ENCODE results near the gene ADGRL1. TPM values are rescaled to one million over a fixed set of nuclear protein-coding genes. Genes with fewer than 3 reads are reported as not detected.
A peak's percentile ranks its signal among the peaks of the same experiment; 100 is the strongest.
"Not testable (repeated sequence)": the region's sequence is repeated elsewhere in the genome, so short reads cannot be mapped to it uniquely, and the experiment has no call there.

The ADGRL1 gene
- total RNA-seq, 2 donors from 2014 or later, result 15.4 to 15.7 TPM

DNA sequence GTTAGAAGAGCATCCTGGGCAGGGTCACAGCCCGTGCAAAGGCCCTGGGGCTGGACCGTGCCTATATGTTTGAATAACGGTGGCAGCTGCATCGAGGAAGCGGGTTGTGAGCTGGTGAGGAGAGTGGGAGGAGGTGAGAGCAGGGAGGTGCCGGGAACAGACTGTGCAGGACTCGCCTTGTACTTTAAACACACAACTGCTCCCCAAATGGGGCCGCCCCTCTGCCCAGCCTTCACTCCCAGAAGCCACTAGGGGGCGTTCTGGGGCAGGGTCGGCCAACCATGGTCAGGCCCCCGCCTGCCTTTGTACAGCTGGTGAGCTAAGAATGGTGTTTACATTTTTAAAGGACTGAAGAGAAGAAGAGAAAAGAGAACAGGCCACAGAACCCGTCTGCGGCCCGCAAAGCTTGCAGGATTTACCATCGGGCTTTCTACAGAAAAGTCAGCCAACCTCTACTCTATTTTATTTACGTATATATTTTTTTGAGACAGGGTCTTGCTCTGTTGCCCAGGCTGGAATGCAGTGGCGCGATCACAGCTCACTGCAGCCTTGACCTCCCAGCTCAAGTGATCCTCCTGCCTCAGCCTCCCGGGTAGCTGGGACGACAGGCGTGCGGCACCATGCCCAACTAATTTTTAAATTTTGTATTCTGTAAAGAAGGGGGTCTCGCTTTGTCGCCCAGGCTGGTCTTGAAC lies 5.7 kb downstream of the ADGRL1 start:
- not testable (repeated sequence) for H3K36me3 ChIP-seq; H3K27me3 ChIP-seq (replicated peaks; ENCODE audit: insufficient read depth); ATAC-seq (ENCODE audit: insufficient number of reproducible peaks, low FRiP score, low read depth); H3K27ac ChIP-seq; H3K4me1 ChIP-seq (ENCODE audit: control insufficient read depth in 1 of 2, low read depth in 2 of 2); DNase-seq (ENCODE audit: low spot score); H3K9me3 ChIP-seq; H3K4me3 ChIP-seq
- TF ChIP-seq, protein P1, sequence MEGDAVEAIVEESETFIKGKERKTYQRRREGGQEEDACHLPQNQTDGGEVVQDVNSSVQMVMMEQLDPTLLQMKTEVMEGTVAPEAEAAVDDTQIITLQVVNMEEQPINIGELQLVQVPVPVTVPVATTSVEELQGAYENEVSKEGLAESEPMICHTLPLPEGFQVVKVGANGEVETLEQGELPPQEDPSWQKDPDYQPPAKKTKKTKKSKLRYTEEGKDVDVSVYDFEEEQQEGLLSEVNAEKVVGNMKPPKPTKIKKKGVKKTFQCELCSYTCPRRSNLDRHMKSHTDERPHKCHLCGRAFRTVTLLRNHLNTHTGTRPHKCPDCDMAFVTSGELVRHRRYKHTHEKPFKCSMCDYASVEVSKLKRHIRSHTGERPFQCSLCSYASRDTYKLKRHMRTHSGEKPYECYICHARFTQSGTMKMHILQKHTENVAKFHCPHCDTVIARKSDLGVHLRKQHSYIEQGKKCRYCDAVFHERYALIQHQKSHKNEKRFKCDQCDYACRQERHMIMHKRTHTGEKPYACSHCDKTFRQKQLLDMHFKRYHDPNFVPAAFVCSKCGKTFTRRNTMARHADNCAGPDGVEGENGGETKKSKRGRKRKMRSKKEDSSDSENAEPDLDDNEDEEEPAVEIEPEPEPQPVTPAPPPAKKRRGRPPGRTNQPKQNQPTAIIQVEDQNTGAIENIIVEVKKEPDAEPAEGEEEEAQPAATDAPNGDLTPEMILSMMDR (IDR thresholded peaks at IDR 0.05), result peak; percentile 48

DNA sequence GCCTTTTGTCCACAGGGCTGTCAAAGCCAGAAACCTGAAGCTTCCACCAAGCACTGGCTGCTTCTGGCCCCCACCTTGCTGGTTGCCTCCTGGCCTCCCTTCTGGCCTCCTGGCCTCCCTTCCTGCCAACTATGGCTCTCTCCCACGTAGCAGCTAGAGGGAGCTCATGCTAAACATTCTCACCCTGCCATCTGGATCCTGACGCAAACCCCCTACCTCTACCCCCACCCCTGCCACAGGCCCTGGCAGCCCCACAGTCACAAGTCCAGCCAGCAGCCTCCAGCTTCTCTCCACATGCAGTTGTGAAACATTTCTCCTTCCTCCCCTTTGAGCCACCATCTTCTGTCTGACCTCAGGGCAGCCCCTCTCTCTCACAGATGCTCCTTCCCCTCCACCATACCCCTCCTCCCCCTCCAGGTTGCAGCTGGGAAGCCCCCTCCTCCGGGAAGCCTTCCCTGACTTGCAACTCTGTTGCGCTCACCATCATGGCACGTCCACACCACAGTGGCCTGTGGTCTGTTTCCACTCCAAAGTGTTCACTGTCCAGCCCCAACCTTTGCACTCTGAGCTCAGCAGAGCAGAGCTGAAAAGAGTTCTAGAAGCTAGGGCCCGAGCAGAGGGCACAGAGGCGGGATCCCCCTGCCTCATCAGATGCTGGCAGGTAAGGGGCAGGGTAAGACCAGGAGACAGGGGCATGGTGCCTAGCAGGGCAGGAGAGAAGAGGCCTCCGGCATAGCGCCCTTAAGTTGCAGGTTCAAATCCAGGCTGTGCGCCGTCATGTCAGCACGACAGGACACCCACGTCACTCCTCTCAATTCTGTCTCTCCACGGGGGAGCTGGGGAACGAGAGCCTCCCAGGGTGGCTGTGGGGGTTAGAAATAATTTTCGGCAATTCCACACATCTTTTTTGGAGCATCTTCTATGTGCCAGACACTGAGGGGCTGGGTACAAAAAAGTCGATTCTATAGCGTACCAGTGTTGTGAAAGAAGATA lies 7.3 kb downstream of the ADGRL1 start:
- DNase-seq (ENCODE audit: low spot score), result no peak
- no peaks in the 10 kb centered on the region for H3K27me3 ChIP-seq (replicated peaks; ENCODE audit: insufficient read depth)
- no peaks in the 10 kb centered on the region for H3K4me1 ChIP-seq (ENCODE audit: control insufficient read depth in 1 of 2, low read depth in 2 of 2)
- no peak overlapping the region for H3K27ac ChIP-seq
- H3K4me3 ChIP-seq, result no peak overlapping the region
- no peaks in the 10 kb centered on the region for H3K36me3 ChIP-seq
- no peaks in the 10 kb centered on the region for H3K9me3 ChIP-seq
- no peak for ATAC-seq (ENCODE audit: insufficient number of reproducible peaks, low FRiP score, low read depth)
- TF ChIP-seq, protein P1 (IDR thresholded peaks at IDR 0.05), result no peak

DNA sequence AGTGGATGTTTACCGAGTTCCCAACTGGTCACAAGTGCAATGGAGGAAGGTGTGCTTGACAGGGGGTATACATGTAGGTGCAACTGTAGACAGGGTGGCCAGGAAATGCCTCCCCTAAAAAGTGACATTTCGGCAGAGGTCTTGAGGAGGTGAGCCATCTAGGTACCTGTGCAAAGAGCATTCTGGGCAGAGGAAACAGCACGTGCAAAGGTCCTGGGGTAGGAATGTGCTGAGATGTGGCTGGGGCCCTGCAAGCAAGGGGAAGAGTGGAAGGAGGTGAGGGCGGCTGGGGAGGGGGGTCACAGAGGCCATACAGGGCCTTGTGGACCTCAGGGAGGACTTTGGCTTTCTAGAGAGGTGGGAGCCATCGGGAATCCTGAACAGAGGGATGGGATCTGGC lies 8.1 kb downstream of the ADGRL1 start:
- no peaks in the 10 kb centered on the region for H3K27me3 ChIP-seq (replicated peaks; ENCODE audit: insufficient read depth)
- DNase-seq (ENCODE audit: low spot score), result no peak
- no peak overlapping the region for H3K4me3 ChIP-seq
- H3K27ac ChIP-seq, result no peak overlapping the region
- ATAC-seq (ENCODE audit: insufficient number of reproducible peaks, low FRiP score, low read depth), result no peak
- H3K4me1 ChIP-seq (ENCODE audit: control insufficient read depth in 1 of 2, low read depth in 2 of 2), result no peaks in the 10 kb centered on the region
- no peaks in the 10 kb centered on the region for H3K36me3 ChIP-seq
- TF ChIP-seq, protein P1 (IDR thresholded peaks at IDR 0.05), result no peak
- no peaks in the 10 kb centered on the region for H3K9me3 ChIP-seq

DNA sequence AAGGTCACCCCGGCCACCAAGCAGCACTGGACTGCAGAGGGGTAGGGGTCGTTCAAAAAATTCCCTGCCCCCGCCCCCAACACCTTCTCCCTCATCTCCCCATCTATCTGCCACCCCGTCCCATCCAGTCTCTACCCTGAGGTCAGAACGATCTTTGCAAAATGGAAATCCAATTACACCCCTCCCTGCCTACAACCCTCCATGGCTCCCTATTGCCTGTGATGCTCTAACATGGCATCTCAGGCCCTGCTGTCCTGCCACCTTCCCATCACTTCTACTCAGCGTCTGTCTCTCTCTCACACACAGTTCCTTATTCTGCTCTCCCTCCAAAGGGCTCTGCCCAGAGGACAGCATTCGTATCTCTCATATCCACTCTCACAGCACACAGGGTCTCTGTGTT lies 8.7 kb downstream of the ADGRL1 start:
- not testable (repeated sequence) for H3K36me3 ChIP-seq; H3K9me3 ChIP-seq; ATAC-seq (ENCODE audit: insufficient number of reproducible peaks, low FRiP score, low read depth); H3K4me1 ChIP-seq (ENCODE audit: control insufficient read depth in 1 of 2, low read depth in 2 of 2); H3K27me3 ChIP-seq (replicated peaks; ENCODE audit: insufficient read depth); H3K4me3 ChIP-seq; H3K27ac ChIP-seq; DNase-seq (ENCODE audit: low spot score)

DNA sequence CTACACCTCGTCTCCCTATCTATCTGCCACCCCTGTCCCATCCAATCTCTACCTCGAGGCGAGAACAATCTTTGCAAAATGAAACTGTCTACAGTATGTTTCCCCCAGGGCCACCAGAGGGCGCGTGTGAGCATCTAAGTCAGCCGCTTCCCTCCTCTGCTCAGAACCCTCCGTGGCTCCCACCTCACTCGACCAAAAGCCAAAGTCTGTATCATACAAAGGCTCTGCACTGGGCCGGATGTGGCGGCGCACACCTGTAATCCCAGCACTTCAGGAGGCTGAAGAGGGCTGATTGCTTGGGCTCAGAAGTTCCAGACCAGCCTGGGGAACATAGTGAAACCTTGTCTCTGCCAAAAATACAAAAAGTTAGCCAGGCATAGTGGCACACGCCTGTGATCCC lies 9.9 kb downstream of the ADGRL1 start:
- not testable (repeated sequence) for H3K36me3 ChIP-seq; H3K9me3 ChIP-seq; ATAC-seq (ENCODE audit: insufficient number of reproducible peaks, low FRiP score, low read depth); H3K4me1 ChIP-seq (ENCODE audit: control insufficient read depth in 1 of 2, low read depth in 2 of 2); H3K27ac ChIP-seq; H3K4me3 ChIP-seq; H3K27me3 ChIP-seq (replicated peaks; ENCODE audit: insufficient read depth); DNase-seq (ENCODE audit: low spot score)
- TF ChIP-seq, protein P1 (IDR thresholded peaks at IDR 0.05), result peak; percentile 68

DNA sequence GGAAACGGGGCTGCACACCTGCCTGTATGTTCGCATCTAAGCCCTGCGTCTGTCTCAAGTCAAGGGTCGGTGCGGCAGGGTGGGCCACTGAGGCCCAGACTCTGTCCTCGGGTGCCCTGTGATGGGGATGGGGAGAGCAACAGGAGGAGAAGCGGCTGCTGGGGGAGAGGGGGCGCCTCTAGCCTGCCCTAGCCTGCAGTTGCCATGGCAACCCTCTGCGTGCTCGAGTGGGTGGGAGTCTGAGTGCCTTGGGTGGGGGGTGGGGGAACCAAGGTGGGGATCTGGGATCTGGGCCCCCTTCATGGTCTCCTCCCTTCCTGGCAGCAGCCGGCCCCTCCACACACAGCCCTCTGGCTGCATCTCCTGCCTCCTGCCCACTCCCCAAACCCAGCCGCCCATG lies 10.8 kb downstream of the ADGRL1 start:
- ATAC-seq (ENCODE audit: insufficient number of reproducible peaks, low FRiP score, low read depth); H3K9me3 ChIP-seq; H3K36me3 ChIP-seq; H3K27ac ChIP-seq; DNase-seq (ENCODE audit: low spot score); H3K4me3 ChIP-seq; H3K27me3 ChIP-seq (replicated peaks; ENCODE audit: insufficient read depth); H3K4me1 ChIP-seq (ENCODE audit: control insufficient read depth in 1 of 2, low read depth in 2 of 2): not testable (repeated sequence)
